ENCODE measurements around the gene TXNL4A.
"Not testable (repeated sequence)": the region's sequence is repeated elsewhere in the genome, so short reads cannot be mapped to it uniquely, and the experiment has no call there.

Gene TXNL4A

DNA sequence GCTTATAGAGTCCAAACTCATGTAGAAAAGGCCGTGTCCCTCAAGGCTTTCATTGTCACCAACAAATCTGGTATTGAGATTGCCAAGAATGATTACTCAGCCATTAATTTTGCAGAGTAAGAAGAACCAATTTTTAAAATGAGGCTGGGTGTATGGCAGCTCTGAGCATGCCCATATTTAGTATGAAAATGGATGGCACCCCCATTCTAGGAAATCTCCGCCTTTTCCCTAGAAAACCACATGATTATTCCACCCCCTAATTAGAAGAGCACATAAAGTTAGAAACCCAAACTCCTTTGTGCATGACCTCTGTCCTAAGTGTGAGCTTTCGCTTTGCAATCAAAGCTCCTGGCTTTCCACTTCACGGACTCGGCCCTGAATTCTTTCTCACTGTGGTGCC lies 14.1 kb upstream of the TXNL4A start:
- H3K4me3 ChIP-seq (ENCODE audit: low read depth, low read length) = no peak overlapping the region
- no peak for DNase-seq (ENCODE audit: low read depth)

DNA sequence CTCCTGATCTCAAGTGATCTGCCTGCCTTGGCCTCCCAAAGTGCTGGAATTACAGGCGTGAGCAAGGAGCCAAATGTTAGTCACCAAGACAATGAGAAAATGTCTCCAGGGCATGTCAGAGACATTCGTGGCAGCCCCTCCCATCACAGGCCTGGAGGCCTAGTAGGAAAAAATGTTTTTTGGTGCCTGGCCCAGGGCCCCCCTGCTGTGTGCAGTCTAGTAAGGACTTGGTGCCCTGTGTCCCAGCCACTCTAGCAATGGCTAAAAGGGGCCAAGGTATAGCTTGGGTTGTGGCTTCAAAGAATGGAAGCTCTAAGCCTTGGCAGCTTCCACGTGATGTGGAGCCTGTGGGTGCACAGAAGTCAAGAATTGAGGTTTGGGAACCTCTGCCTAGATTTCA lies 12.5 kb upstream of the TXNL4A start:
- DNase-seq (ENCODE audit: low read depth) = no peak

DNA sequence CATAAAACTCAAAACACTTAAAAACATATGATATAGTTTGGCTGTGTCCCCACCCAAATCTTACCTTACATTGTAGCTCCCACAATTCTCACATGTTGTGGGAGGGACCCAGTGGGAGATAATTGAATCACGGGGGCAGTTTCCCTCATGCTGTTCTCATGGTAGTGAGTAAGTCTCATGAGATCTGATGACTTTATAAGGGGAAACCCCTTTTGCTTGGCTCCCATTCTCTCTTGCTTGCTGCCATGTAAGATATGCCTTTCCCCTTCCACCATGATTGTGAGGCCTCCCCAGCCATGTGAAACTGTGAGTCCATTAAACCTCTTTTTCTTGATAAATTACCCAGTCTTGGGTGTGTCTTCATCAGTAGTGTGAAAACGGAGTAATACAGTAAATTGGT lies 11.3 kb upstream of the TXNL4A start:
- not testable (repeated sequence) for H3K4me3 ChIP-seq (ENCODE audit: low read depth, low read length); DNase-seq (ENCODE audit: low read depth)

More for the DNA sequence above, 12.5 kb upstream of the TXNL4A start:
- no peak overlapping the region for H3K4me3 ChIP-seq (ENCODE audit: low read depth, low read length)

DNA sequence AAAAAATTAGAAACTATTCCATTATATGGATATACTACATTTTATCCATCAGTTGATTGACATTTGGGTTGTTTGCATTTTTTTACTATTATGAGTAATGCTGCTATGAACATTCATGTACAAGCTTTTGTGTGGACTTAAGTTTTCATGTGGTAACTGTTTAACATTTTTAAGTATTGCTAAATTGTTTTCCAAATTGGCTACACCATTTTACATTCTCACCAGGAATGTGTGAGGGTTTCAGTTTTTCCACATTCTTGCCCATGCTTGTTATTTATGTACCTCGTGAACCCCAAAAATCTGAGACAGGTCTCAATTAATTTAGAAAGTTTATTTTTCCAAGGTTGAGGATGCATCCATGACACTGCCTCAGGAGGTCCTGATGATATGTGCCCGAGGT lies 3.1 kb upstream of the TXNL4A start:
- no peak for DNase-seq (ENCODE audit: low read depth)
- H3K4me3 ChIP-seq (ENCODE audit: low read depth, low read length) = no peak overlapping the region

DNA sequence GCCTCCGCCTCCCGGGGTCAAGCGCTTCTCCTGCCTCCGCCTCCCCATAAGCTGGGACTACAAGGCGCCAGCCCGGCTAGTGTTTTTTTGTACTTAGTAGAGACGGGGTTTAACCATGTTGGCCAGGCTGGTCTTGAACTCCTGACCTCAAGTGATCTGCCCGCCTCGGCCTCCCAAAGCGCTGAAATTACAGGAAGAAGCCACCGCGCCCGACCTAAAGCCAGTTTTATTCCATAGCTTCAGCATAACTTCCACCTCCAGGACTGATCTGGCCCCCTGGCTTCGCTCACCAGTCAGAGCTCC lies 783 bp upstream of the TXNL4A start:
- no peak for DNase-seq (ENCODE audit: low read depth)
- H3K4me3 ChIP-seq (ENCODE audit: low read depth, low read length) = peak overlapping the region; percentile 90

DNA sequence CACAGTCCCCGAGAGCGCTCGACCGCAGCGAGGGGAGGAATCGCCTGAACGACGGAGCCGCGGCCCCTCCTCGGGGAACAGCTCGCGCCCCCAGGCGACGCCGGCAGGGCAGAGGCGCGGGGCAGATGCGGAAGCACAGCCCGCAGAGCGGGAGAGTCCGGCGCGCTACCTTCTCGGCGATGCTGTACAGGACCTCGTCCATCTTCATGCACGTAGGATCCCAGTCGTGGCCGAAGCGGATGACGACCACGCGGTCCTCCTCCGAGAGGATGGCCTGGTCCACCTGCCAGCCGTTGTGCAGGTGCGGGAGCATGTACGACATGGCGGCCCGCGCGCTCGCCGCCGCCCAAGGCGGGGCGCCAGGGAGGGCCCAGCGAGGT lies 302 bp downstream of the TXNL4A start:
- DNase-seq (ENCODE audit: low read depth) = no peak

DNA sequence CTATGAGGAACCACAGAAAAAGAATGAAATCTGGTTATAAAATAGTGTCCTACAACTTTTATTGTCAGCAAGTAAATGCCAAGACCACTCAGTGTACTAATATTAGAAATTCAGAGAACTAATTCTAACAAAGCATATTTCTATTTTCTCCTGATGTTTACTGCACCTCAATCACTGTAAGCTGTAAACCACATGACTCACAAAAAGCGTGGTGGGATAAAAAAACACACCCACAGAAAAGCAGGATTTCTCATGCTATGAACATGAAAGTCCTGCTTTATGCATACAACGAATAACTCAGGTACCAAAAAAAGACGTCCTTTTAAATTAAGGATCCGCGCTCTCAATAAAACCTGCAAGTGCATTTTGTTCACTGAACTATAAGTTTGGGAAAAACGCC lies 797 bp downstream of the TXNL4A start:
- H3K4me3 ChIP-seq (ENCODE audit: low read depth, low read length) = peak overlapping the region; percentile 90
- no peak for DNase-seq (ENCODE audit: low read depth)

More for the DNA sequence above, 302 bp downstream of the TXNL4A start:
- H3K4me3 ChIP-seq (ENCODE audit: low read depth, low read length) = peak overlapping the region; percentile 90

DNA sequence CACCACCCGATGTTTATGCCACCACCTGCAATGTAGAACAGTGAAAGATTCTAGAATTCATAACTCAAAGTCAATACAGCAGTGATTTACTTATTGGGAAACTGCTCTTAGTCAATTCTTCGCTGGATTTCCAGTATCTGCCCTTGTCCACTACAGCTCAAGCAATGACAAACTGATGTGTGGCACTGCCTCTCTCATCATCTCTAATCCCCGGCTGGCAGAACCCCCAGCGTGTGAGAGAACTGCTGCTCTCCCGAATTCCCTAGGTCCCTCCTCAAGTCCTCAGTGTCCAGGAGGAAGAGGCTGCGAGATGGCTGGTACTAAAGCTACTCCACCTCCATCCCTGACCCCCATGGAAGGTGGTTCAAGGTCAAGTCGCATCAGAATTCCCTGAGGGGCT lies 1.6 kb downstream of the TXNL4A start:
- H3K4me3 ChIP-seq (ENCODE audit: low read depth, low read length) = peak overlapping the region; percentile 90
- DNase-seq (ENCODE audit: low read depth) = no peak

DNA sequence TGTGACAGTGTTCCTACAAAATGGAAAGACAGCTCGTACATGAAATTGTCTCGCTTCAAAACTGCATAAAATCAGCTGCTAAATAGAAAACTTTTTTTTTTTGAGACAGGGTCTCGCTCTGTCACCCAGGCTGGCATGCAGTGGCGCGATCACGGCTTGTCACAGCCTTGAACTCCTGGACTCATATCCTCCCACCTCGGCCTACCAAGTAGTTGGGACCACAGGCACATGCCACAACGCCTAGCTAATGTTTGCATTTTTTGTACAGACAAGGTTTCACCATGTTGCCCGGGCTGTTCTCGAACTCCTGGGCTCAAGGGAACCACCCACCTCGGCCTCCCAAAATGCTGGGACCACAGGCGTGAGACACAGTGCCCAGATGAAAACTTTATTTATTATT lies 3.2 kb downstream of the TXNL4A start:
- H3K4me3 ChIP-seq (ENCODE audit: low read depth, low read length) = no peak overlapping the region

DNA sequence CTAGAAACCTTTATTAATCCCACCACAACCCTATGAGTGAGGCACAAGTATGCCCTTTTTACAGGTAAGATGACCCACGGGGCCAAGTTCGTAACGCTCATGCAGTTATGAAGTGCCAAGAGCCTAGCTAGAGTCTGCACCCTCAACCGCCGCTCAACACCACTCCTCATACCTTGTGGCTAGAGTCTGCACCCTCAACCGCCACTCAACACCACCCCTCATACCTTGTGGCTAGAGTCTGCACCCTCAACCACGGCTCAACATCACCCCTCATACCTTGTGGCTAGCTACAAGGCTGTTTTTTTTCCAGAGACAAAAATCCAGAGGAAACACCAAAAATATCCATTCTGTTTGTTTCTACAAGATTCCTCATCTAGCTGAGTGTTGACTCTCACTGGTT lies 4.6 kb downstream of the TXNL4A start:
- no peak overlapping the region for H3K4me3 ChIP-seq (ENCODE audit: low read depth, low read length)
- no peak for DNase-seq (ENCODE audit: low read depth)

More for the DNA sequence above, 3.2 kb downstream of the TXNL4A start:
- DNase-seq (ENCODE audit: low read depth) = no peak

DNA sequence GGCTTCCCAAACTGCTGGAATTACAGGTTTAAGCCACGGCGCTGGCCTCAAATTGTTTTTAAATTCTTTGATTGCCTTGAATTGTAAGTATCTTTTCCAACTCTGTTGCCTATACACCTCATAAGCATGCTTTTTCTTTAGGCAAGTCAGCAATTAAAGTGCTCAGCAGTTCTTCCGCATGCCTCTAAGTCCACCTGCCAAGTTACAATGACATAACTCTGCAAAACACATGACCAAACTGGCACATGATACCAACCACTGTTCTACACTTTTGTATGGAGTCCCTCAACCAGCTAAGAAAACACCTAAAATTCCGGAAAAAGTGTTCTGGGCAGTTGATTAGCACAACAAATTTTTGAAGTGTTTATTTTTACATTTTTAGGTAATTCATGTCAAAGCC lies 5.1 kb downstream of the TXNL4A start:
- no peak overlapping the region for H3K4me3 ChIP-seq (ENCODE audit: low read depth, low read length)
- no peak for DNase-seq (ENCODE audit: low read depth)

DNA sequence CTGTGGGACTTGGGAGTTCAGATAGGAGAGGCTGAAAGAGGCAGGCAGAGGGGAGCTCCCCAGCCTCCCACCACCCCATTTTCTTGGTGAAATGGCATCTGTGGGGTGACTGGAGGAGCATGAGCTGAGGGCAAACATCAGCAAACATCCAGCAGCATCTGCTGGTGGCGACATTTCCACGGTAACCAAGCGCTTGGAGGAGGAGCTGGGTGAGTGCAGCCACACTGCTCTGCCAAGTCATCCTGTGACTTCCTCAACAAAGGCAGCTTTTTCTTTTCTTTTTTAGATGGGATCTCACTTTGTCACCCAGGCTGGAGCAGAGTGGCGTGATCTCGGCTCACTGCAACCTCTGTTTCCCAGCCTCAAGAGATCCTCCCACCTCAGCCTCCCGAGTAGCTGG lies 5.6 kb downstream of the TXNL4A start:
- DNase-seq (ENCODE audit: low read depth) = no peak
- no peak overlapping the region for H3K4me3 ChIP-seq (ENCODE audit: low read depth, low read length)

DNA sequence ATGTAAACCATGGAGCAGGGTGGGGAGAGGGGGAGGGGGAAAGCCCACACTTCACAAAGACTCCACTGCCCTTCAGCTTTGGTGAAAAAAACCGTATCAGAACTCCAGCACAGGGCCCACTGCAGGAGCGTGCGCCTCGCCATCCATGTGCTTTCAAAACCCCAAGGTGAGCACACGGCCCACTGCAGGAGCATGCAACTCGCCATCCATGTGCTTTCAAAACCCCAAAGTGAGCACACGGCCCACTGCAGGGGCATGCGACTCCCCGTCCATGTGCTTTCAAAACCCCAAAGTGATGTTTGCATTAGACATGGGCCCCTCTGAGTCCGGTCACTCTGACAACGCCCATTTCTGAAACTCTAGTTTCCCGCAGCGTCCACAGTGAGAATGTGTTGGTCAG lies 7.8 kb downstream of the TXNL4A start:
- H3K4me3 ChIP-seq (ENCODE audit: low read depth, low read length) = no peak overlapping the region
- DNase-seq (ENCODE audit: low read depth) = no peak

DNA sequence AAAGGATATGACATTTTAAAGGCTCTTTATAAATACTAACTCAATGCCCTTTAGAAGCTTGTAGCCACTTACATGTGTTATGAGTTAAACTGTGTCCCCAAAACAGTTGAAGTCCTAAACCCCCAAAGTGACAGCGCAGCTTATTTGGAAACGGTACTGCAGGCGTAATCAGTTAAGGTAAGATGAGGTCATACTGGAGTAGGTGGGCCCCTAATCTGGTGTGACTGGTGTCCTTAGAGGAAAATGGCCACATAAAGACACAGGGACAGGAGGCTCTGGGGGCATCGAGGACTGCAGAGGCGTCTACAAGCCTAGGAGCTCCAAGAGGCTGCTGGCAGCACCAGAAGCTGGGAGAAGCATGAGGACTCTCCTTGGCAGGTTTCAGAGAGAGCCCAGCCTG lies 8.5 kb downstream of the TXNL4A start:
- no peak for DNase-seq (ENCODE audit: low read depth)
- H3K4me3 ChIP-seq (ENCODE audit: low read depth, low read length) = no peak overlapping the region

DNA sequence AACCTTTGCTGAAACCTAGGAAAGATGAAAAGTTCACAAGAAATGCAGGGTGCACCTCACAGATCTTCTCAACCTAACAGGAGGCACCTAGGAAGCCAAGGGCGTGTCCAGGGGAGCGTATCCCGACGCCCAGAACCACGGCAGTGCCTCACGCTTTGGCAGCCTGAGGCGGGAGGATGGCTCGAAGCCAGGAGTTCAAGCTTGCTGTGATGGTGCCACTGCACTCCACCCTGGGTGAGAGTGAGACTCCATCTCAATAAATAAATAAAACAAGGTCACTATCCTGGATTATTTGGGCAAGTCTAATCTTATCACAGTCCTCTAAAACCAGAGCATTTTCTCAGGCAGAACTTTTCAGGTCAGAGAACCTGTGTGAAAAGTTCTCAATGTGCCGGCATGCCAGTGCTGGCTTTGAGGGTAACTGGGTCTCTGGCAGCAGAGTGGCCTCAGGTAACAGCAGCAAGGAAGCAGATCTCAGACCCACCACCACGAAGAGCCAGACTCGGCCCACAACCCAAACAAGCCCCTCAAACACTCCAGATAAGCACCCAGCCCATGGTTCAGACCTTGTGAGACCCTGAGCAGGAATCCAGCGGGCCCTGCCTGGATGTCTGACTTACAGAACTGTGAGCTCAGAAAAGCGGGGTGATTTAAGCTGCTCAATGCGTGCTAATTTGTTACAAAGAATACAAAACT lies 12.2 kb downstream of the TXNL4A start:
- no peak for DNase-seq (ENCODE audit: low read depth)
- H3K4me3 ChIP-seq (ENCODE audit: low read depth, low read length) = no peak overlapping the region

DNA sequence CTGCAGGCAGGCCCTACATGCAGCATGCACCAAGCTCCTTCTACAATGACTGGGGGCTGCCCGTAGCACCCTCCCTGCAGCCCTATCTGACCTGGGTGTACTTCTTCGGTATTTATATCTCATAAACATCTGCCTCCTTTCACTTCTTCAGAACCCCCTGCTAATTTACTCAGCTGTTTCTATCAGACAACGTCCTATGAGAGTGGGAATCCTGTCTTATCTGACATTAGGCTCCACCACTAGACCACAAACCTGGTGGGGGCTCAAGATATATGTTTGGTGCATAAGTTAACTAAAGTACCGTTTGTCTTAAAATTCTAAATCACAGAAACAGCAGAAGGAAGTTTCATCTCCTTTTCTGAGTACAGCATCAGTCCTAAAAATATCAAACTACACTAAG lies 13.3 kb downstream of the TXNL4A start:
- H3K4me3 ChIP-seq (ENCODE audit: low read depth, low read length) = no peak overlapping the region
- DNase-seq (ENCODE audit: low read depth) = no peak

DNA sequence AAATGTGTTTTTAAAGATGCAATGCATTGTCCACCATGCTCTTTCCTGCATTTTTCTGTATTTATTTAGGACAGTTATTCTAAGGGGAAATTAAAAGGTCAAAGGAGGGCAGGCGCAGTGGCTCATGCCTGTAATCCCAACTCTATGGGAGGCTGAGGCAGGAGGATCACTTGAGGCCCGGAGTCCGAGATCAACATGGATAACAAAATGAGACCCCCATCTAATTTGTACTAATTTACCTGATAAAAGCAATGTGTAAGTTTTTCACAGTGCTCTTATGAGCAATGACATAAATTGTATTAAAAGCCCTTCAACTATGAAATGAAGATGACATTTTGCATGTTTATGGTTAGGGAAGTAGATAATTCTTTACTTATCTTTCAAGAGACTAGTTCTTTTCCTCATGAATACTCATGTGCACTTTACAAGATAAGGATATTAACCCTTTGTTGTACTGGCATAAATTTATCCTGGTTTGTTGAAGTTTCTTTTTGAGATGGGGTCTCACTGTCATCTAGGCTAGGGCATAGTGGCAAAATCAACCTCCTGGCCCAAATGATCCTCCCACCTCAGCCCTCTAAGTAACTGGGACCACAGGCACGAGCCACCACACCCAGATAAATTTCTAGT lies 14.2 kb downstream of the TXNL4A start:
- no peak for DNase-seq (ENCODE audit: low read depth)

DNA sequence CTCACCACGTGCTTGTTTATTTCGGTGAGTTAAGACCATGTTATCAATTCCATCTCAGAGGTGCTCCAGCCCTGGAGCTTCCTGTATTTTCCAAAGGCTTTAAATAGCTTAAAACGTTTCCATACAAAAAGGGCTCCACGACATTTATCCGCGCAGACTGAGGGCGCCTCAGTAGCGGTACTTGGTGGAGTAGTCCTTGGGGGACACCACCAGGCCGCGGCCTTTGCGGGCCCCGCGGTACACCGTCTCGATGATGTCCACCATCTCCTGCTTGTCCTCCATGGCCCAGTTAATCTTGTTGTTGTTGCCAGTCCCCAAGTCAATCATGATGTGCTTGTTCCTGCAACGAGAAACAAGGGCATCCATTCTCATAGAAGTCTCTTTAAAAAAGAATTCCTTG lies 14.8 kb downstream of the TXNL4A start:
- no peak for DNase-seq (ENCODE audit: low read depth)
- no peak overlapping the region for H3K4me3 ChIP-seq (ENCODE audit: low read depth, low read length)

More for the DNA sequence above, 14.2 kb downstream of the TXNL4A start:
- no peak overlapping the region for H3K4me3 ChIP-seq (ENCODE audit: low read depth, low read length)

DNA sequence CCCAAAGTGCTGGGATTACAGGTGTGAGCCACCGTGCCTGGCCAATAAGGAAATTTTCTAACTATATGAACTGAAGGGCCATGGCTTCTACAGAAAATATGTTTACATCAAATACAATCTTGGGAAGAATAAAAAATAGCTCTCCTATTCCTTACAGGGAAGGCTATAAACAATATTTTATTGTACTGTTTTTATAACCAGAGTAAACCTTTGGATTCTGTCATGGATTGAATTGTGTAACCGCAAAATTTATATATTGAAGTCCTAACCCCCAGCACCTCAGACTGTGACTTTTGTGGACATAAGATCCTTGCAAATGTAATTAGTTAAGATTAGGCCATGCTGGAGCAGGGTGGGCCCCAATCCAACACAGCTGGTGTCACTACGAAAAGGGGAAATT lies 15.6 kb downstream of the TXNL4A start:
- DNase-seq (ENCODE audit: low read depth) = no peak
- no peak overlapping the region for H3K4me3 ChIP-seq (ENCODE audit: low read depth, low read length)

DNA sequence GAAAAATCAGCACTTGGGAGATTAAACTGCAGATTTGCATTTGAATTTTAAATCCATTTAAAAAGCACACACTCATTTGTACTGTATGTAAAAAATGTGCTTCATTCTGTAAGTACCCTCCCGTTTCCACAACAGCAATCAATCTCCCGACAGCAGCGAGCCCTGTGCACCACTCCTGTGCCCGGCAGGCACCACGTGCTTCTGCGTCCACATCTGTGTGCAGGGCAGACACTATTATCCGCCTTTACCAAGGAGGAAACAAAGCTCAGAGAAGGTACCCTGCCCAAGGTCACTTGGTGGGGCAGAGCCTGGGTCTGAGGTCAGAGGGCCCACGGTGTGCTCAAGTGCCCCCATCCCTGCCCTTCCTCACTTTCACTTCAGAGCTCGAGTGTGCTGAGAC lies 16.4 kb downstream of the TXNL4A start:
- no peak for DNase-seq (ENCODE audit: low read depth)

DNA sequence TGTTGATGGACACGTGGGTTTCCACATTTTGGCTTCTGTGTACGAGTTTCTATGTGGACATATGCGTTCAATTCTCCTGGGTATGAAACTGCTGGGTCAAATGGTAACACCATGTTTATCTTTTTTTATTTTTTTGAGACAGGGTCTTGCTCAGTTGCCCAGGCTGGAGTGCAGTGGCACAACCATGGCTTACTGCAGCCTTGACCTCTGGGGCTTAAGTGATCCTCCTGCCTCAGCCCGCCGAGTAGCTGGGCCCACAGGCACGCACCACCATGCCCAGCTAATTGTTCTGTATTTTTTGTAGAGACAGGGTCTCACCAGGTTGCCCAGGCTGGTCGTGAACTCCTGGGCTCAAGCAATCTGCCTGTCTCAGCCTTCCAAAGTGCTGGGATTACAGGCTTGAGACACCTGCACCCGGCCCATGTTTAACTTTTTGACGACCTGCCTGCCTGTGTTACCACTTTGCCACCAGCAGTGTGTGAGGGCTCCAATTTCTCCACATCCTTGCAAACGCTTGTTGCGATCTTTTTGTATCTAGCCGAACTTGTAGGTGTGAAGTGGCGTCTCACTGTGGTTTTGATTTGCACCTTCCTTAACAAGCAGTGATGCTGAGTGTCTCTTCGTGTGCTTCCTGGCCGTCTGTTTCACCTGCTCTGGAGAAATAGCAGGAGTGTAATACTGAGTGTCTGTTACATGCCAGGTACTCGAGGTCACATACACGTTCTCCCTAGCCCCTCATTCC lies 17.0 kb downstream of the TXNL4A start:
- H3K4me3 ChIP-seq (ENCODE audit: low read depth, low read length) = no peak overlapping the region
- DNase-seq (ENCODE audit: low read depth) = no peak

More for the DNA sequence above, 16.4 kb downstream of the TXNL4A start:
- no peak overlapping the region for H3K4me3 ChIP-seq (ENCODE audit: low read depth, low read length)

Measured in skeletal muscle cell (primary cell).